ENCODE data around the gene ITGA3.

- TF ChIP-seq CTCF (IDR thresholded peaks at IDR 0.05) (peak; percentile 81), ZFX (IDR thresholded peaks at IDR 0.05; ENCODE audit: borderline replicate concordance) (no peak)
These were observed 59.0 kb downstream of the ITGA3 start for GRCh38 chr17:50114849-50115357.
